ENCODE results near the gene RNU1-1. TPM values are rescaled to one million over a fixed set of nuclear protein-coding genes. Genes with fewer than 3 reads are reported as not detected.
"Not testable (repeated sequence)": the region's sequence is repeated elsewhere in the genome, so short reads cannot be mapped to it uniquely, and the experiment has no call there.

The RNU1-1 gene
- total RNA-seq, 1 experiment from 2014 or later, result 1,606 TPM

GRCh38 chr1:16532235-16532991, 18.3 kb upstream of the RNU1-1 start:
- BruUV-seq (replicated peaks); H3K4me1 Mint-ChIP-seq (ENCODE audit: insufficient read depth, unreplicated experiment); H3K27me3 Mint-ChIP-seq (ENCODE audit: insufficient read depth, unreplicated experiment); H3K9me3 Mint-ChIP-seq (ENCODE audit: unreplicated experiment); intact Hi-C loops (cut with micrococcal nuclease); H3K4me3 Mint-ChIP-seq (ENCODE audit: unreplicated experiment); POLR2A ChIA-PET; DNase-seq (ENCODE audit: unreplicated experiment); CTCF ChIA-PET; H3K36me3 Mint-ChIP-seq (ENCODE audit: insufficient read depth, unreplicated experiment); H3K27ac Mint-ChIP-seq (ENCODE audit: low read depth, unreplicated experiment): not testable (repeated sequence)

GRCh38 chr1:16528338-16528737, 14.3 kb upstream of the RNU1-1 start:
- H3K36me3 Mint-ChIP-seq (ENCODE audit: insufficient read depth, unreplicated experiment); H3K4me3 Mint-ChIP-seq (ENCODE audit: unreplicated experiment); CTCF ChIA-PET; H3K27ac Mint-ChIP-seq (ENCODE audit: low read depth, unreplicated experiment); H3K9me3 Mint-ChIP-seq (ENCODE audit: unreplicated experiment); intact Hi-C loops (cut with micrococcal nuclease); H3K4me1 Mint-ChIP-seq (ENCODE audit: insufficient read depth, unreplicated experiment); BruUV-seq (replicated peaks); DNase-seq (ENCODE audit: unreplicated experiment): not testable (repeated sequence)
- peaks cover 13% of the 10 kb centered on the region for H3K27me3 Mint-ChIP-seq (ENCODE audit: insufficient read depth, unreplicated experiment)
- POLR2A ChIA-PET, result interaction anchor here (0.6 kb wide), 1 partner anchor 60 kb away, joined by 4 read pairs; no protein-coding TSS in a partner anchor

- DNase-seq (ENCODE audit: unreplicated experiment); H3K4me3 Mint-ChIP-seq (ENCODE audit: unreplicated experiment); BruUV-seq (replicated peaks); POLR2A ChIA-PET; intact Hi-C loops (cut with micrococcal nuclease); H3K9me3 Mint-ChIP-seq (ENCODE audit: unreplicated experiment); CTCF ChIA-PET; H3K36me3 Mint-ChIP-seq (ENCODE audit: insufficient read depth, unreplicated experiment); H3K4me1 Mint-ChIP-seq (ENCODE audit: insufficient read depth, unreplicated experiment); H3K27ac Mint-ChIP-seq (ENCODE audit: low read depth, unreplicated experiment): not testable (repeated sequence)
- H3K27me3 Mint-ChIP-seq (ENCODE audit: insufficient read depth, unreplicated experiment), result peaks cover 29% of the 10 kb centered on the region
Observed at GRCh38 chr1:16525769-16526168, 11.7 kb upstream of the RNU1-1 start.

DNA sequence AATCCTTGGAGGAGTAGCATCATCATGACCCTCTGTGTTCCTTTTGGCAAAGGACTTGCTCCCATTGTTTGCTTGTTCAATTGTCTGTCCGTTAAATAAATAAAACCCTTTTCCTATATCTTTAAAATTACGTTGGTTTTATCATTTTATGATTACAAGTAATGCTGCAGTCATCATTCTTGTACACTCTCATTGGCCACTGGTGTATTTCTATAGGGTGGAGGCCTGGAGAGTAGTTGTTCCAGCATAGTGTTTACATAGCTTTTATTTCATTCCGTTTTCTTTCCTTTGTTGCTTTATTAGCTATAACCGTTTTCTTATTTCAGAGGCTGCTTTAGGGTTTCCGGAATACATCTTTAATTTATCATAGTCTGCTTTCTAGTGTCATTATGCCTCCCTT, 7.6 kb upstream of the RNU1-1 start:
- H3K27ac Mint-ChIP-seq (ENCODE audit: low read depth, unreplicated experiment); DNase-seq (ENCODE audit: unreplicated experiment); CTCF ChIA-PET; H3K4me3 Mint-ChIP-seq (ENCODE audit: unreplicated experiment); BruUV-seq (replicated peaks); H3K36me3 Mint-ChIP-seq (ENCODE audit: insufficient read depth, unreplicated experiment); H3K9me3 Mint-ChIP-seq (ENCODE audit: unreplicated experiment); H3K4me1 Mint-ChIP-seq (ENCODE audit: insufficient read depth, unreplicated experiment); intact Hi-C loops (cut with micrococcal nuclease); POLR2A ChIA-PET: not testable (repeated sequence)
- peaks cover 39% of the 10 kb centered on the region for H3K27me3 Mint-ChIP-seq (ENCODE audit: insufficient read depth, unreplicated experiment)

DNA sequence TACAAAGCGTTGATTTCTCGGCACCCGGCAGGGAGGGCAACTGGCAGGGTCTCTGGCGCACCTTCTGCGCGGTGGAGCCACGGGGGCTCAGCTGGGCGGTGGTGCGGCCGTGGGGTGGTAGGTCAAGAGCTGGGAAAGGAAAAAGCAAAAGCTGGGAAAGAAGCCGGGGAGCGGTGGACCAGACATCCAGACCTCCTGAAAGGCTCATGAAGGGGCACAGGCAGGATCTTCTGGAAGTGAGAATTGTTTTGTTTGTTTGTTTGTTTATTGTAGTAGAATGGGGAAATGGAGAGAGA, 7.2 kb upstream of the RNU1-1 start:
- H3K27ac Mint-ChIP-seq (ENCODE audit: low read depth, unreplicated experiment), result no peak overlapping the region

GRCh38 chr1:16520435-16521287, 6.6 kb upstream of the RNU1-1 start:
- DNase-seq (ENCODE audit: unreplicated experiment); BruUV-seq (replicated peaks); H3K4me1 Mint-ChIP-seq (ENCODE audit: insufficient read depth, unreplicated experiment); H3K27ac Mint-ChIP-seq (ENCODE audit: low read depth, unreplicated experiment); CTCF ChIA-PET; H3K36me3 Mint-ChIP-seq (ENCODE audit: insufficient read depth, unreplicated experiment); H3K4me3 Mint-ChIP-seq (ENCODE audit: unreplicated experiment); intact Hi-C loops (cut with micrococcal nuclease); POLR2A ChIA-PET; H3K9me3 Mint-ChIP-seq (ENCODE audit: unreplicated experiment): not testable (repeated sequence)
- H3K27me3 Mint-ChIP-seq (ENCODE audit: insufficient read depth, unreplicated experiment), result peaks cover 39% of the 10 kb centered on the region

More for the DNA sequence above, 7.2 kb upstream of the RNU1-1 start:
- H3K4me3 Mint-ChIP-seq (ENCODE audit: unreplicated experiment), result no peak overlapping the region
- no peak for DNase-seq (ENCODE audit: unreplicated experiment)
- ChIA-PET CTCF (no interaction called here), POLR2A (no interaction called here)
- TF ChIP-seq, protein P1, sequence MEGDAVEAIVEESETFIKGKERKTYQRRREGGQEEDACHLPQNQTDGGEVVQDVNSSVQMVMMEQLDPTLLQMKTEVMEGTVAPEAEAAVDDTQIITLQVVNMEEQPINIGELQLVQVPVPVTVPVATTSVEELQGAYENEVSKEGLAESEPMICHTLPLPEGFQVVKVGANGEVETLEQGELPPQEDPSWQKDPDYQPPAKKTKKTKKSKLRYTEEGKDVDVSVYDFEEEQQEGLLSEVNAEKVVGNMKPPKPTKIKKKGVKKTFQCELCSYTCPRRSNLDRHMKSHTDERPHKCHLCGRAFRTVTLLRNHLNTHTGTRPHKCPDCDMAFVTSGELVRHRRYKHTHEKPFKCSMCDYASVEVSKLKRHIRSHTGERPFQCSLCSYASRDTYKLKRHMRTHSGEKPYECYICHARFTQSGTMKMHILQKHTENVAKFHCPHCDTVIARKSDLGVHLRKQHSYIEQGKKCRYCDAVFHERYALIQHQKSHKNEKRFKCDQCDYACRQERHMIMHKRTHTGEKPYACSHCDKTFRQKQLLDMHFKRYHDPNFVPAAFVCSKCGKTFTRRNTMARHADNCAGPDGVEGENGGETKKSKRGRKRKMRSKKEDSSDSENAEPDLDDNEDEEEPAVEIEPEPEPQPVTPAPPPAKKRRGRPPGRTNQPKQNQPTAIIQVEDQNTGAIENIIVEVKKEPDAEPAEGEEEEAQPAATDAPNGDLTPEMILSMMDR (IDR thresholded peaks at IDR 0.05; ENCODE audit: unreplicated experiment), result no peak
- no peaks in the 10 kb centered on the region for H3K9me3 Mint-ChIP-seq (ENCODE audit: unreplicated experiment)
- no peaks in the 10 kb centered on the region for H3K4me1 Mint-ChIP-seq (ENCODE audit: insufficient read depth, unreplicated experiment)
- H3K36me3 Mint-ChIP-seq (ENCODE audit: insufficient read depth, unreplicated experiment), result no peaks in the 10 kb centered on the region
- intact Hi-C loops (cut with micrococcal nuclease), result no loop called here
- H3K27me3 Mint-ChIP-seq (ENCODE audit: insufficient read depth, unreplicated experiment), result peaks cover 39% of the 10 kb centered on the region
- BruUV-seq (replicated peaks), result no TSS peak

GRCh38 chr1:16519255-16519951, 5.3 kb upstream of the RNU1-1 start:
- H3K4me1 Mint-ChIP-seq (ENCODE audit: insufficient read depth, unreplicated experiment); intact Hi-C loops (cut with micrococcal nuclease); H3K27ac Mint-ChIP-seq (ENCODE audit: low read depth, unreplicated experiment); H3K9me3 Mint-ChIP-seq (ENCODE audit: unreplicated experiment); H3K36me3 Mint-ChIP-seq (ENCODE audit: insufficient read depth, unreplicated experiment); H3K4me3 Mint-ChIP-seq (ENCODE audit: unreplicated experiment); BruUV-seq (replicated peaks); POLR2A ChIA-PET; DNase-seq (ENCODE audit: unreplicated experiment): not testable (repeated sequence)
- H3K27me3 Mint-ChIP-seq (ENCODE audit: insufficient read depth, unreplicated experiment), result peaks cover 36% of the 10 kb centered on the region
- CTCF ChIA-PET, result interaction anchor here (0.6 kb wide), 2 partner anchors 8 to 22 kb away, joined by 3 read pairs; no protein-coding TSS in a partner anchor

DNA sequence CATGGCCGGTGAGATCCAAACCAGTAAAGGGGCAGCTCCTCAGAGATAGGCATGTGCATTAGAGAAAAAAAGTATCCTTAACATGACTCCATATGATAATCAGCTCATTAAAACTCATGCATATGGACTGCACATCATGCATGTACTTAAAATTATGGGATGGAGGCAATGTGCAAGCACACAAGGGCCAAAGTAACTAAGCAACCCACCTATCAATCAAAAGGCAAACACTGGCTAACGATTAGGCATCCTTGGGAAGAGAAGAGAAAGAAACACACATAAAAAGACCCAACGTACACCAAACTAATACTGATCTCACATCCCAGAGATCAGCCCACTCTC, 4.8 kb upstream of the RNU1-1 start:
- ChIA-PET POLR2A (interaction anchor here (0.8 kb wide), 1 partner anchor 19 kb away, joined by 4 read pairs; no protein-coding TSS in a partner anchor), CTCF (interaction anchor here (0.6 kb wide), 2 partner anchors 9 to 22 kb away, joined by 3 read pairs; no protein-coding TSS in a partner anchor)
- peaks cover 31% of the 10 kb centered on the region for H3K27me3 Mint-ChIP-seq (ENCODE audit: insufficient read depth, unreplicated experiment)
- BruUV-seq (replicated peaks); H3K27ac Mint-ChIP-seq (ENCODE audit: low read depth, unreplicated experiment); H3K9me3 Mint-ChIP-seq (ENCODE audit: unreplicated experiment); H3K4me3 Mint-ChIP-seq (ENCODE audit: unreplicated experiment); DNase-seq (ENCODE audit: unreplicated experiment); H3K36me3 Mint-ChIP-seq (ENCODE audit: insufficient read depth, unreplicated experiment); H3K4me1 Mint-ChIP-seq (ENCODE audit: insufficient read depth, unreplicated experiment); intact Hi-C loops (cut with micrococcal nuclease): not testable (repeated sequence)
